Measurements from ENCODE around the gene FUCA1. TPM values are rescaled to one million over a fixed set of nuclear protein-coding genes. Genes with fewer than 3 reads are reported as not detected.

Gene FUCA1
- total RNA-seq, 1 donor from 2014 or later, result 20.6 TPM

DNA sequence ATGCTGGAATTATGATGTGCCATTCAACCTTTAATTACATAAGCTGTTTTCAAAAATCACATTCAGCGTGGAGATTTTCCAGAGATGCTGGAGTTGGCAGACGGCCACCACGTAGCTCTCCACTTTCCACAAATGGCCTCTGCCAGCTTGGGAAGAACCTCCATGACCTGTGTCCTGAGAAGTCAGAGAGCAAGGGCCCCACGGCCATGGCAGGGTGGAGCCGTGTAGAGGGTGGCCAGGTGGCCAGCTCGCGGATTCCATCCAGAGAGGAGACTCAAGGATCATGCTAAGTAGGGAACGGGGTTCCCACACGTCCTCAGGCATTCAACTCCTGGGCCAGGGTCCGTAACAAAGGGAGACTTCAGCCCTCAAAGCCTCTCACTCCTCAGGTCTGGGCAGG is 66.2 kb downstream of the FUCA1 start:
- no peak for TF ChIP-seq CTCF (conservative IDR thresholded peaks at IDR 0.05)
- peak overlapping the region; percentile 20 for H3K4me3 Mint-ChIP-seq
- H3K4me1 Mint-ChIP-seq (ENCODE audit: unreplicated experiment), result peaks cover 8% of the 10 kb centered on the region
- no peak for DNase-seq (ENCODE audit: extremely low spot score, unreplicated experiment)
- H3K27ac Mint-ChIP-seq, result peak overlapping the region; percentile 94
- H3K36me3 Mint-ChIP-seq, result peaks cover 14% of the 10 kb centered on the region
- H3K27me3 Mint-ChIP-seq, result no peaks in the 10 kb centered on the region
- no peaks in the 10 kb centered on the region for H3K9me3 Mint-ChIP-seq

GRCh38 chr1:23801338-23801748 is 66.7 kb downstream of the FUCA1 start:
- H3K9me3 Mint-ChIP-seq, result no peaks in the 10 kb centered on the region

GRCh38 chr1:23800400-23801337 is 67.4 kb downstream of the FUCA1 start, which contains the start of gene GALE:
TSS of gene GALE (minus strand) at chr1:23800754. CDS start at chr1:23799007, 1,747 bp downstream.
- H3K36me3 Mint-ChIP-seq, result peaks cover 9% of the 10 kb centered on the region
- DNase-seq (ENCODE audit: extremely low spot score, unreplicated experiment), result peak; percentile 93
- no peaks in the 10 kb centered on the region for H3K27me3 Mint-ChIP-seq
- H3K4me1 Mint-ChIP-seq (ENCODE audit: unreplicated experiment), result peaks cover 8% of the 10 kb centered on the region
- H3K9me3 Mint-ChIP-seq, result no peaks in the 10 kb centered on the region
- H3K4me3 Mint-ChIP-seq, result peak within 1 kb of the TSS; percentile 98
- no peak for TF ChIP-seq CTCF (conservative IDR thresholded peaks at IDR 0.05)
- peak within 1 kb of the TSS; percentile 98 for H3K27ac Mint-ChIP-seq

More at GRCh38 chr1:23801338-23801748, 66.7 kb downstream of the FUCA1 start:
- DNase-seq (ENCODE audit: extremely low spot score, unreplicated experiment), result no peak
- Mint-ChIP-seq H3K4me3 (peak overlapping the region; percentile 98), H3K4me1 (ENCODE audit: unreplicated experiment) (peaks cover 8% of the 10 kb centered on the region), H3K36me3 (peaks cover 11% of the 10 kb centered on the region), H3K27ac (peak overlapping the region; percentile 94), H3K27me3 (no peaks in the 10 kb centered on the region)
- no peak for TF ChIP-seq CTCF (conservative IDR thresholded peaks at IDR 0.05)

GRCh38 chr1:23799570-23800399 is 68.3 kb downstream of the FUCA1 start:
- Mint-ChIP-seq H3K4me3 (peak overlapping the region; percentile 98), H3K36me3 (peaks cover 5% of the 10 kb centered on the region), H3K4me1 (ENCODE audit: unreplicated experiment) (peaks cover 8% of the 10 kb centered on the region), H3K27ac (peak overlapping the region; percentile 98), H3K9me3 (no peaks in the 10 kb centered on the region), H3K27me3 (no peaks in the 10 kb centered on the region)
- DNase-seq (ENCODE audit: extremely low spot score, unreplicated experiment), result no peak
- no peak for TF ChIP-seq CTCF (conservative IDR thresholded peaks at IDR 0.05)

DNA sequence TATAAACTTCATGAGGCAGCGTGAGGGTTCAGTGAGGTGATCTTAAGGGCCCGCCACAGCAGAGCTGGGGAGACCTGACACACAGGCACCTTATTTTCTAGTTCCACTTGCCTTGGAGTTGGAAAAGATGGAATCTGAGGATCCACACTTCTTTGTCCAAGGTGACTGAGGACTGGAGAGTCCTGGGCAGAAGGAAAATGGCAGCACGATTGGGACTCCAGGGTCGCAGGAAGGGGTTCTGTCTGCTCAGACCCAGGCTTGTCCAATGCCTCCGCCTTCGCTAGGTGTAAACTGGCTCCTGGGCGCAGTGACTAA is 68.9 kb downstream of the FUCA1 start:
- no peaks in the 10 kb centered on the region for H3K9me3 Mint-ChIP-seq

More for the DNA sequence above, 68.9 kb downstream of the FUCA1 start:
- TF ChIP-seq CTCF (conservative IDR thresholded peaks at IDR 0.05), result no peak
- Mint-ChIP-seq H3K4me1 (ENCODE audit: unreplicated experiment) (peaks cover 8% of the 10 kb centered on the region), H3K36me3 (peaks cover 5% of the 10 kb centered on the region), H3K27me3 (no peaks in the 10 kb centered on the region), H3K27ac (peak overlapping the region; percentile 98), H3K4me3 (peak overlapping the region; percentile 98)
- no peak for DNase-seq (ENCODE audit: extremely low spot score, unreplicated experiment)

Data from type B pancreatic cell (in vitro differentiated cells).